Measurements from ENCODE around the gene STK17B. TPM values are rescaled to one million over a fixed set of nuclear protein-coding genes. Genes with fewer than 3 reads are reported as not detected.

Gene STK17B
- total RNA-seq, 1 donor from 2014 or later: 7.9 TPM

DNA sequence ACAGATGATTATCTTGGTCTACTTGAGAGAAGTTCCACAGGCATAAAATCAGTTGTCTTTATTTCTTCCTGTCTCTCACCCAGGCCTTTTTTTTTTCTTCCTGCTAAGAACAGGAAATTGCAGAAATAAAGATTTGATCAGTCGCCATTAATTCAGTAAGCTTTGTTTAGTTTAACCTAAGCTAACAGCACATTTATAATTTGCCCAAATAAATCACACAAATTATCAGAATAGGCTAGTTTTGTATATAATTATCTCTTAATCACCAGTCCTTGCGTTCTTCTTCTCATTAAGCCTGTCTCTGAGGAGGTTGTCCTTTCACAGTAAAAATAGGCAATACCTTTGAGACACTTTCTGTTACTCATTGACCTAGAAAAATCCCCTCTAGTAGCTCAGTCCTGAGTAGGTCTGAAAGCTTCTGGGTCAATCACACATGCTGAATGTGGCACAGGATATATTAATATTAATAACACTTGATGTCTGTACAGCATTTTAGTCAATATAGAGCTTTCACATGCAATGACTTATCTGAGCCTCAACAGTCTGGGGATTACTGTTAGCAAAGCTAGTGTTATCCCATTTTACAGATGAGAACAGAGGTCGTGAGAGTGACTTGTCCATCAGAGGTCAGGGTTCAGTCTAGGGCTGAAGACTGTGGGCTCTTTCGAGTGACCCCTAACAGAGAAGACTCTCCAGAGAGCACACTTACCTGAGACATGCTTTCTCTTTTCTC is 11.2 kb upstream of the STK17B start:
- peaks cover 9% of the 10 kb centered on the region for H3K4me1 Mint-ChIP-seq (ENCODE audit: unreplicated experiment)
- TF ChIP-seq, protein P1, sequence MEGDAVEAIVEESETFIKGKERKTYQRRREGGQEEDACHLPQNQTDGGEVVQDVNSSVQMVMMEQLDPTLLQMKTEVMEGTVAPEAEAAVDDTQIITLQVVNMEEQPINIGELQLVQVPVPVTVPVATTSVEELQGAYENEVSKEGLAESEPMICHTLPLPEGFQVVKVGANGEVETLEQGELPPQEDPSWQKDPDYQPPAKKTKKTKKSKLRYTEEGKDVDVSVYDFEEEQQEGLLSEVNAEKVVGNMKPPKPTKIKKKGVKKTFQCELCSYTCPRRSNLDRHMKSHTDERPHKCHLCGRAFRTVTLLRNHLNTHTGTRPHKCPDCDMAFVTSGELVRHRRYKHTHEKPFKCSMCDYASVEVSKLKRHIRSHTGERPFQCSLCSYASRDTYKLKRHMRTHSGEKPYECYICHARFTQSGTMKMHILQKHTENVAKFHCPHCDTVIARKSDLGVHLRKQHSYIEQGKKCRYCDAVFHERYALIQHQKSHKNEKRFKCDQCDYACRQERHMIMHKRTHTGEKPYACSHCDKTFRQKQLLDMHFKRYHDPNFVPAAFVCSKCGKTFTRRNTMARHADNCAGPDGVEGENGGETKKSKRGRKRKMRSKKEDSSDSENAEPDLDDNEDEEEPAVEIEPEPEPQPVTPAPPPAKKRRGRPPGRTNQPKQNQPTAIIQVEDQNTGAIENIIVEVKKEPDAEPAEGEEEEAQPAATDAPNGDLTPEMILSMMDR (IDR thresholded peaks at IDR 0.05; ENCODE audit: unreplicated experiment): no peak
- DNase-seq (ENCODE audit: low spot score): no peak
- H3K9me3 Mint-ChIP-seq (ENCODE audit: unreplicated experiment): no peaks in the 10 kb centered on the region
- no peak overlapping the region for H3K27ac Mint-ChIP-seq (ENCODE audit: unreplicated experiment)
- no peak overlapping the region for H3K4me3 Mint-ChIP-seq (ENCODE audit: unreplicated experiment)
- H3K27me3 Mint-ChIP-seq (ENCODE audit: unreplicated experiment): no peaks in the 10 kb centered on the region
- H3K36me3 Mint-ChIP-seq (ENCODE audit: low read depth, unreplicated experiment): no peaks in the 10 kb centered on the region

DNA sequence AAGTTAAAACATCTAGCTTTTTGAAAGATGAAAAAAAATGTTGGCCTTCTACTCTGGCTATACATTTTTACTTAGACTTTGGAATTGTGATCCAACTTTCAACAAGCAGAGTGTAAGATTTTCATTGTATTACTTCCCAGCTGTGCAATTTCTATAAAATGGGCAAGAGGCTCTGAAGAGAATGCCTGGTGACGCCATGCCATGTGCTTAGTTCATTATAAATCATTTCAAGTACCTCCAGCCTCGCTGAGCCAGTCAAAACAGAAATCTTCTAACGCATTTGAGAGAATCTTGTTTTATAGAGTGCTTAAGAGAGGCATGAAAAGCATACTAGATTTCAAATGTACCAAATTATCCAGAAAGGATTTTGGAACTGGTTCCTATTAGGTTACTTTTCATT is 10.1 kb upstream of the STK17B start:
- Mint-ChIP-seq H3K27me3 (ENCODE audit: unreplicated experiment) (no peaks in the 10 kb centered on the region), H3K27ac (ENCODE audit: unreplicated experiment) (no peak overlapping the region), H3K9me3 (ENCODE audit: unreplicated experiment) (no peaks in the 10 kb centered on the region), H3K4me1 (ENCODE audit: unreplicated experiment) (peaks cover 9% of the 10 kb centered on the region), H3K4me3 (ENCODE audit: unreplicated experiment) (no peak overlapping the region), H3K36me3 (ENCODE audit: low read depth, unreplicated experiment) (no peaks in the 10 kb centered on the region)
- DNase-seq (ENCODE audit: low spot score): no peak
- TF ChIP-seq, protein P1 (IDR thresholded peaks at IDR 0.05; ENCODE audit: unreplicated experiment): no peak

DNA sequence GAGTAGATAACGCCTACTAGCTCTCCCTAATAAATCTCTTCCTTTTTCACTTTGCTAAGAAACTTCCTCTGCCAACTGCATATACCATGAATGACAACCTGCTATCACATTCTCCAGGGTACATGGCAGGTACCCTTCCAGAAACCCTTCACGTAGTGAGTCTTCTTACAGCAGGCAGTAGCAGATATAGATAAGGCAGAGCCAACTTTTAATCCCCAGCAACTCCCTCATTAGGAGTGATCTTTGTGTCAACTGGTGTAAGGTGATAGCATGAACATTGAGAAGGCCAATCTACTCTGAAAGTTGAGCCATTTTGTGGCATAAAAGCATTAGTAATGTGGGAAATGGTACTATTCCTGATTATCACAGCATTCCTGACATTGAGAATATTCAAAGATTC is 5.7 kb upstream of the STK17B start:
- H3K4me1 Mint-ChIP-seq (ENCODE audit: unreplicated experiment): peaks cover 9% of the 10 kb centered on the region
- no peak overlapping the region for H3K27ac Mint-ChIP-seq (ENCODE audit: unreplicated experiment)
- H3K27me3 Mint-ChIP-seq (ENCODE audit: unreplicated experiment): peaks cover 1% of the 10 kb centered on the region
- H3K36me3 Mint-ChIP-seq (ENCODE audit: low read depth, unreplicated experiment): peaks cover 5% of the 10 kb centered on the region
- DNase-seq (ENCODE audit: low spot score): no peak
- H3K4me3 Mint-ChIP-seq (ENCODE audit: unreplicated experiment): no peak overlapping the region
- TF ChIP-seq, protein P1 (IDR thresholded peaks at IDR 0.05; ENCODE audit: unreplicated experiment): no peak
- H3K9me3 Mint-ChIP-seq (ENCODE audit: unreplicated experiment): no peaks in the 10 kb centered on the region

DNA sequence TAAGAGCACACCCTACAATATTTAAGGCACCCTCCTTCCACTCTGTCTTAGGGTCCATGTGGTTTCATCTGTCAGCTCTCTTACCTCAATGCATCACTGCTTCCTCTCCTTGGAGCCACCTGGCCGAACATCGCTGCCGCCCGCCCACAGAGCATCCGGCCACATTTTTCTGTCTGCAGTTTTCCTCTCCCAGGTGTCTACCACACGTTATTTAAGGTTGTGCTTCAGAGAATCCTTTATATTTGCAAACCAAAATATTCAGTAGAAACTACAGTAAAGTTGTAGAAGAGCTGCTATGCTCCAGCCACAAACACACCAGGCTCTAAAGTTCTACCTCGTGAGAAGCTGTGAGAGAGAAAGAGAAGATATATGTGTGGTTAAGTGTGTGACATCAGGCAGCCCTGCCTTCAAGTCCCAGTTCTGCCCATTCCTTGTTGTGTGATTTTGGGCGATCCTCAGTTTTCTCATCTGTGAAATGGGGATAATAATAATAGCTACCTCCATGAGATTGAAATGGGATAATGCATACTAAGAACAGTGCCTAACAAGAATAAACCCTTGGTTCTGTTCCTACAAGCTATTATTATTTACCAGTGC is 4.9 kb upstream of the STK17B start:
- Mint-ChIP-seq H3K27ac (ENCODE audit: unreplicated experiment) (no peak overlapping the region), H3K36me3 (ENCODE audit: low read depth, unreplicated experiment) (peaks cover 5% of the 10 kb centered on the region), H3K9me3 (ENCODE audit: unreplicated experiment) (no peaks in the 10 kb centered on the region), H3K27me3 (ENCODE audit: unreplicated experiment) (peaks cover 1% of the 10 kb centered on the region), H3K4me3 (ENCODE audit: unreplicated experiment) (no peak overlapping the region), H3K4me1 (ENCODE audit: unreplicated experiment) (peaks cover 5% of the 10 kb centered on the region)
- TF ChIP-seq, protein P1 (IDR thresholded peaks at IDR 0.05; ENCODE audit: unreplicated experiment): no peak
- DNase-seq (ENCODE audit: low spot score): no peak

DNA sequence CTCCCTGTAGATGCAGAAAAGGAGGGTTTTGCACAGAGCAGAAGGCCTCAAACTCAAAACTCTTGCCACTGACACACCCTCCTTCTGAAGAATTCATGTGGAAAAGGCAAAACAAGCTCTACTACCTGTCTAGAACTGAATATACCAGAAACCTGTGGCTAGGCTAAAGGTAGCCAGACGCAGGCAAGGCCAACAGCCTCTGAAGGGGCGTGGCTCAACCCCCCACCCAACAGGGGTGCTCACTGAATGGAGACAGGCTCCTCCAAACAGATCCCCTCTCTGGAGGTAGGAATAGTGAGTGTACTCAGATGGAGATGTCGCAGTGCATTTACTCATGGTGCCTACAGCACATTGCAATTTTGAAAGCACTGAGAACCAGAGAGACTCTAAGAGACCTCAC is 3.0 kb upstream of the STK17B start:
- TF ChIP-seq, protein P1 (IDR thresholded peaks at IDR 0.05; ENCODE audit: unreplicated experiment): no peak
- no peaks in the 10 kb centered on the region for H3K9me3 Mint-ChIP-seq (ENCODE audit: unreplicated experiment)
- no peak overlapping the region for H3K27ac Mint-ChIP-seq (ENCODE audit: unreplicated experiment)
- peaks cover 9% of the 10 kb centered on the region for H3K36me3 Mint-ChIP-seq (ENCODE audit: low read depth, unreplicated experiment)
- no peak overlapping the region for H3K4me3 Mint-ChIP-seq (ENCODE audit: unreplicated experiment)
- no peak for DNase-seq (ENCODE audit: low spot score)
- H3K4me1 Mint-ChIP-seq (ENCODE audit: unreplicated experiment): peaks cover 15% of the 10 kb centered on the region
- H3K27me3 Mint-ChIP-seq (ENCODE audit: unreplicated experiment): peaks cover 1% of the 10 kb centered on the region

All from endothelial cell (in vitro differentiated cells).